ENCODE data around the gene DSCAML1.
"Not testable (repeated sequence)": the region's sequence is repeated elsewhere in the genome, so short reads cannot be mapped to it uniquely, and the experiment has no call there.

The DSCAML1 gene

GRCh38 chr11:117464778-117465177 lies 332.2 kb downstream of the DSCAML1 start:
- no peak for DNase-seq

GRCh38 chr11:117462864-117463247 lies 334.2 kb downstream of the DSCAML1 start:
- no peak for DNase-seq

GRCh38 chr11:117462183-117462863 lies 334.7 kb downstream of the DSCAML1 start:
- no peak for DNase-seq

DNA sequence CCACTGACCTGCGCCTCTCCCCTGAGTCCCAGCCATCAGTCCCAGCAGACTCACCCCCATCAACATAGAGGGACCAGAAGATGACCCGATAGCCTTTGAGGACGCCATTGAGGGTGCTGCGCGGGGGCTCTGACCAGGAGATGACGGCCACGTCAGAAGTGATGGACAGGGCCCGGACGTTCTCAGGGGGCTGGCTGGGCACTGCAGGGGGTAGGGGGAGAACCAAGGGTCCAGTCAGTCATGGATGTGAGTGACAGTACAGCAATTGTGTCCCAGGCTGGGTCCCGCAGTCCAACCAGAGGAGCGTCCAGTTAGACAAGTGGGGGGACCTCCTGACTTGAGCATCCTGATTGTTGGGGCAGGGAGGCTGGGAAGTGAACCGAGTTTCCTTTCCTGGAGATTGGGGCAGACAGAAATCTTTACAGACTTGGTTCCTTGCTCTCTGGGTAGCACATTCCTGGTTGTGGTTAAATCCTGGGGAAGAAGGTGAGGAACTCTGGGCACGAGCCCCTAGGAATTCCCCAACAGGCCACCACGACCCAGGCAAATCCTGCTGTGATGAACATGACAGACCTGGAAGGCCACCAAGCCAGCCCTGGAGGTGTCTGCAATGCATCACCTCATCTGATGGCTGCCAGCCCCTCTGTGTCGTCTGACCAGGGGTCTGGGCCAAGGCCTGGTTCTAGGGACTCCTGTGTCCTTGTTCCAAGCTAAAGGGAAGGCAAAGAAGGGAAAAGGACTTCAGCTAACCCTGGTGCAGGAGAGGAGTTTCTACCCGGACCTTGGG lies 335.4 kb downstream of the DSCAML1 start:
- DNase-seq, result no peak

DNA sequence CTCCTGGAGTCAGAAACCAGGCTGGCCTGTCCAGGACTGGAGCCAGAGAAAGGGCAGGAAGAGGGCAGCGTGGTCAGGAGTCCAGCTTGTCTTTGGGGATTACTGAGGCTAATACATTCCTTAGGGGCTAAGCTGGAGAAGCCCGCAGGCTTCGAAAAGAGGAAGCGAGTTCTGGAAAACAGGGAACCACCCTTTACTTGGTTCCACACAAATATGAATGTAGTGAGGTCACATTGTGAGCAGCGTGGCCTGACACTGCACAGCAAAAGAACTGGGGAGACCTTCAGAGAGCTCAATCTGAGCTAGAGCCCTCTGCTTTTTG lies 337.1 kb downstream of the DSCAML1 start:
- DNase-seq, result no peak

GRCh38 chr11:117459123-117459978 lies 337.7 kb downstream of the DSCAML1 start:
- DNase-seq, result no peak

GRCh38 chr11:117458275-117459122 lies 338.5 kb downstream of the DSCAML1 start:
- DNase-seq, result peak in 1 of 14 donors; percentile 58

DNA sequence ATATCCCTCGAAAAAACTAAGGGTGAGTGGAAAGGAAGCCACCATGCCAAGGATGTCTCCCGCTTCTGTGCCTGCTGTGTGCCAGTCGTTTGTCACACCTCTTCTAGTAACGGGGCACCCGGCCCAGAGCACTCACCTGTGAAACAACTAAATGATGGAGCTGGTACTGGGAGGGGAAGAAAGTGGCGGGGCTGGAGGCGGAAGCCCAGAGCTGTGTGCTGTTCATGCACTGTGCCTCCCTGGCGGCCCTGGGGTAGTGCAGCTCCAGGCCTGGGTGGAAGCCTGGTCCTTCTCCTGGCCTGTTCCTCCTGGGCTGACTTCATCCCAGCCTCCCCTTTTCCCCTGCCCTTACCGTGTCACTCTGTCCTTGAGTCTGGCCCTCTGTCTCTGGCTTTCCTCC lies 339.2 kb downstream of the DSCAML1 start:
- peak in 1 of 14 donors; percentile 82 for DNase-seq

- DNase-seq, result peak in 1 of 14 donors; percentile 82
Measured at GRCh38 chr11:117457031-117457785, 339.8 kb downstream of the DSCAML1 start.

GRCh38 chr11:117456721-117457029 lies 340.3 kb downstream of the DSCAML1 start:
- not testable (repeated sequence) for DNase-seq

GRCh38 chr11:117456027-117456720 lies 340.8 kb downstream of the DSCAML1 start:
- no peak for DNase-seq

DNA sequence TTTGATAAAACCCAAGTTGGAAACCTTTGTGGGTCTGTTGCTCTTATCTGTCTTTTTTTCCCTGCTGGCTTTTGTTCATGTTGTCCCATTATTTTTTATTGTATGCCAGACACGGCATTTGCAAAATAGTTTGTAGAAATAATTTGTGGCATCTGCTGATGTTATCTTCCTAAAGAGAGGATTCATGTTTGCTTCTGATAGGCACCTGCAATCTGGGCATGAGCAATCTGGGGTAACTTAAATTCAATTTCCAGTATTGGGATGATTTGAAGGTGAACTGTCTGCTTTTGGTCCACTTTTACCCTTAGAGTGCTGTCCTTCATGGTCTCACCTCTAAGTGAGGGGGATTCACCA lies 342.5 kb downstream of the DSCAML1 start:
- DNase-seq, result no peak

GRCh38 chr11:117453886-117454563 lies 343.0 kb downstream of the DSCAML1 start:
- no peak for DNase-seq

DNA sequence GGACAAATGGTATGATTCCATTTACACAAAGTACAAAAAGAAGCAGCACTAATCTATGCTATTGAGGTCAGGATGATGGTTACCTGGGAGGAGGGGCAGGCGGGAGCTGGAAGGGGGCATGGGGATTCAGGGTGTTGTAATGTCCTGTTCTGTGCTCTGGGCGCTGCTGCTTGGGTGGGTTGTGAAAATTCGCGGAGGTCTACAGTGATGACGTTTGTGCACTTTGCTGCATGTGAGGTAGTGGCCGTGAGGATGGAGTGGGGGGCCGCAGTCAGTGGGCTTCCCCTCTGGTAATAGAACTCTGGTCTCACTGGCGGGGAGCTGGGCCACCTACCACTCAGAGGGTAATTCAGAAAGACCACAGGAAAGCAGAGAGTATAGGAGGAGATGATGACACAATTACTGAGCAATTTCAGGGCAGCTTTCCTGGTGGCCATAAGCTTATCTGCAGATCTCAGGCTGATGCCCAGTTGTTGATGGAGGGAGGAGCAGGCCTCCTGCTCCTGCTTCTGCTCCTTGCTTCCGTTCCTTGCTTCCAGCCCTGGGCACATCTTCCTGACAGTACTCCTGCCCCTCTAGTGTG lies 347.8 kb downstream of the DSCAML1 start:
- DNase-seq, result no peak

DNA sequence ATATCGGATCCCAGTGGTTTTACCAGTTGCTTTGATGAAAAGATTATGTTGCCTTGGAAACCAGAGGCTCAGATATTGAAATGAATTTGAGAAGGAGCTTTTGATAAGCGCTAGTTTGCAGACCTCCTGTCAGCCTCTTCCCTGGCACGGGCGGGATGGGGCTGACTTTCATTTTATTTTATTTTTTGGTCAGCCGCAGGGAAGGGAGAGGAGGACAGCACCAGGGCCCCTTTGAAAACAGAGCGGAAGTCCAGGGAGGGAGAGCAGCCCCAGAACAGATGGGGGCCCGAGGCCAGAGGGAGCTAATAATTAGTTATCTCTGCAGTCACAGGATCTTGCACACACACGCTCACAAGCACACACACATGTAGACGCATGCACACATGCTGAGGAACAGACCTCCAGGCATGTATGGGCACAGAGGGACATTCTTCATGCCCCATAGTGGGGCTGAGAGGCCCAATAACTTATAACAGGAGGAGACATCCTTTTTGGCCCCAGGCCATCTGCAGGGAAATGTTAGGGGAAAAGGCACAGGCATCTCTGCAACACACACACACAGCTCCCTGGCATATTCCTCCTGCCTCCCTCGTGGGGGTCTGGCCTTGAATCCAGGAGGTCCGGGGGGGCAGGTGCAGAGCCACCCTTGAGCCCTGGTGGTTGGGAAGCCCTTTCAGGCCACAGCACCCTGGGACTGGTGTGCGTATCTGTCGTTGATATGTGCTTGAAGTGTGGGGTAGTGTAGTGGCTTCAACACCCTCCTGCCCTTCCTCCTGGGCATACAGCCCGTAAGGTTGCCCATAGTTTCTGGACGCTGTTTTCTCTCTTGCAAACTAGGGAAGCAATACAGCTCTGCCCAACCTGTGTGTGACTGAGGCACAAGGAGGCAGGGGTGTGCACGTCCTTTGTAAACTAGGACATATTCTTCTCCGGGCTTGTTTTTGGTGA lies 352.0 kb downstream of the DSCAML1 start:
- DNase-seq, result no peak

DNA sequence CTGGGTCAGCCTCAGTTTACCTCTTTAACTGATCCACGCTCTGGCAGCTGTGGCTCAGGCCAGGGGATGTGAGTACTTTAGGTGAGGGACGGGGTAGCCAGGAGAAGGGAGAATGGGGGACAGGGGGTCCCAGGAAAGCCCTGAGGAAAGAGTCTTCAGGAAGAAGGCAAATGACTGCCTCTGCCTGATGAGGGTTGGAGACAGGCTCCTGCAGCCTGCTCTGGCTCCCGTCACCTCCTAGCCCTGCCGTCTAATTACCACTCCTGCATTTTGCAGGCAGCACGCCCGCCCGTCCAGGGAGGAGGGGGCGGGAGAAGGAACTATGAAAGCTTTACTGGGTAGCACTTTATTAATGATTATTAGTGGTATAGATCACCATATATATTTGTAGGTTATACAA lies 352.8 kb downstream of the DSCAML1 start:
- DNase-seq, result no peak

DNA sequence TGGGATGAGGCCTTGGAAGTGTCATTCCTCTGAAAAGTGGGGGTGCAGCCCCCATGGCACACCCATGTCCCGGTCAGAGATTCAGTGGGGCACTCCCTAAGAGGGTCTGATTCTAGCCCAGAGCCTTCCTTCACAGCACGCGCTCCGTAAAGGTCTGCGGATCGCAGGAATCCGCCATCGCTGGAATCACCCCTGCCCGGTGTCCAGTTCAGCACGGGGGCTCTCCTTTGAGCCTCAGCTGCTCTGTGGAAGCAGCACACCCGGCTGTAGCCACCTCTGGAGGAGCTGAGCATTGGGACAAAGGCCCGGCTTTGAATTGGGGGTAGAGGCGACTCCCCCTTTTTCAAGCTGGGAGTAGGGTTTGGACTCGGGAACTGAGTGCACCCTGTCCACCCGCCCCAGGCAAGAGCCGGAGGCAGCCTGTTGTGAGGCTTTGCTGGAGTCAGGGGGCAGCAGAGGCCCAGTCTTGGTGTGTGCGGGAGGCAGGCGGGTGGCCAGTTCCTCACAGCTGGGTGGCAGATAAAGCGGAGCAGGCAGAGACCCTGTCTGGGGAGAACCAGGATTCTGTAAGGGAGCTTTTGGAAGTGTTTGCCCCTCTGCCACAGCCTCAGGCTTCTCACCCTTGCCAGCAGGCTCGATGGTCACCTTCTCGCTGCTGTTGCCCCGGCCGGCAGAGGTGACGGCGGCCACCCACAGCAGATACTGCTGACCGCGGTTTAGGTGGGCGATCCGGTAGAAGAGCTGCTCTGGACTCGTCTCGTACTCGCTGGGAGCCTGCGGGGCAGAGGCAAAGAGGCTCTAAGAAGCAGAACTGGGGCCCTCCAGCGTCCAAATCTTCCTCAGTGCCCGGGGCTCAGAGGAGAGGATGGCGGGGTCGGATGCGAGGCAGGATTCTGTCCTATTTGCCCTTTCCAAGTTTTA lies 353.5 kb downstream of the DSCAML1 start:
- DNase-seq, result peak in 10 of 14 donors; percentile 13 to 64 (median 36)

GRCh38 chr11:117442869-117443239 lies 354.2 kb downstream of the DSCAML1 start:
- DNase-seq, result no peak

All from C1 segment of cervical spinal cord (tissue), 14 donors.